Astrocyte of the cerebellum (primary cell): Measurements from ENCODE around the gene ATP1B1.

Experiments used
- DNase-seq: peaks from one replicate; pipeline ENCODE4 v3.0.0-alpha.2; 2011; ENCODE audit warnings: low read depth
- H3K4me3 ChIP-seq: 2 replicates; pipeline ENCODE4 v1.5.1; 2011; ENCODE audit warnings: mild to moderate bottlenecking, low read depth, low read length, moderate library complexity
- CTCF ChIP-seq: IDR thresholded peaks from 2 replicates; pipeline ENCODE4 v1.5.1; 2012; ENCODE audit warnings: low read length, low read depth, moderate library complexity, mild to moderate bottlenecking; ENCODE audit errors: missing control alignments
- in situ Hi-C: cut with HindIII; loops from 2 replicates; pipeline ENCODE4 v1.10.0; 2017; ENCODE audit warnings: low sequenced_read_pairs

The ATP1B1 gene

GRCh38 chr1:169103002-169103401 is 3.5 kb upstream of the ATP1B1 start:
- DNase-seq: no peak
- no peak for TF ChIP-seq CTCF
- no peak overlapping the region for H3K4me3 ChIP-seq
- in situ Hi-C loops: loop anchor here (25.0 kb wide), 1 partner anchor 466 kb away; no protein-coding TSS in a partner anchor

DNA sequence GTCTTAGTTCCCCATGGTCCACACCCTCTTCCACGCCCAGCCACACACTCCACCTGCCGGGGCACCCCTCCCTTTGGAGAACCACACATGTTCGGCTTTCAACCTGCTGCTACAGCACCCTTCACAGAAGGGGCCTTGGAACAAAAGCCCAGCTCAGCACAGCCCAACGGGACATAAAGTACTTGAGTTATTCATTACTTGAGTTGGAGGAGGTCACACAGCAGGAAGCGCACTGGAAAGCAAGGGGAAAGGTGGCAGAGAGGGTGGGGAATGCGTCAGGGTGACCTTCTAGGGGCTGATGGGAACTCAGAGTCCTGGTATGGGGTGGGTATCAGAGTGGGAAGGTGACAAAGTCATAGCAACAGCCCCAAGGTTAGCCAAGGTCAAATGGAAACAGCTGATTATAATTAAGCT is 3.0 kb upstream of the ATP1B1 start:
- in situ Hi-C loops: loop anchor here (25.0 kb wide), 1 partner anchor 466 kb away; no protein-coding TSS in a partner anchor
- no peak overlapping the region for H3K4me3 ChIP-seq
- no peak for TF ChIP-seq CTCF
- DNase-seq: no peak

- DNase-seq: no peak
These were observed 1.4 kb upstream of the ATP1B1 start for GRCh38 chr1:169105087-169105433.

GRCh38 chr1:169105434-169106094 is 926 bp upstream of the ATP1B1 start:
- in situ Hi-C loops: loop anchor here (25.0 kb wide), 1 partner anchor 468 kb away; no protein-coding TSS in a partner anchor
- peak overlapping the region; percentile 87 for H3K4me3 ChIP-seq
- TF ChIP-seq CTCF: no peak
- DNase-seq: no peak

More at GRCh38 chr1:169105087-169105433, 1.4 kb upstream of the ATP1B1 start:
- no peak overlapping the region for H3K4me3 ChIP-seq
- in situ Hi-C loops: loop anchor here (25.0 kb wide), 1 partner anchor 468 kb away; no protein-coding TSS in a partner anchor
- TF ChIP-seq CTCF: no peak

DNA sequence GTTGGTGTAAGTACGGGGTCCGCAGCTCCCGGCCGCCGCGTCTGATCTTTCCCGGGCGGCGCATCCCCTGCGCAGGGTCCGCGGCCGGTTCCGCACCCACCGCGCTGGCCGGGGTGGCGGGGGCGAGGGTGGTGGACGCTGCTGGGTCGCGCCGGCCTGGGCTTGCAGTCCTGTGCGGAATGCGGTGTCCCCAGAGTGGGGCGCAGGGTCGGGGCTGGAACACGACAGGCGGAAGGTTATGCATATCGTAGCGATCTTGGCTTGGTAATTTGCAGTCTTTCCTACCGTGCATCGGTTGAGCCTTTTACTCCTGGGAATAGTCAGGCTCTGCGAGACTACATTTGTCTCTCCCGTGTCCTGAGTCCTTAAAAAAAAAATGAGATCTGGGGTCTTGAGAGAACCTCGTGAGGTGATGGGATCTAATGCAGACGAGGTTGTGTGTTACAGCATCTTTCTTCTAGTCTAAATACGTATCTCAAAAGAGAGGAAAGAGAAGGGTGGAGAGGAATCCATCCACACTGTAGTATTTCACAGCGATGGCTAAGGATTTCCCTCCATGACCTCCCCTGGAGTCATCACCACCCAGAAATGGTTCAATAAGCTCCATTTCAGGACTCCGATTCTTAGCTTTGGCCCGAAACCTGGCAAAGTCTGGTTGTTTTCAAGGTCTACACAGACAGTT is 572 bp downstream of the ATP1B1 start:
- TF ChIP-seq CTCF: no peak

GRCh38 chr1:169107603-169108208 is 1.2 kb downstream of the ATP1B1 start:
- peak overlapping the region; percentile 87 for H3K4me3 ChIP-seq
- TF ChIP-seq CTCF: no peak
- in situ Hi-C loops: loop anchor here (25.0 kb wide), 1 partner anchor 470 kb away; no protein-coding TSS in a partner anchor
- no peak for DNase-seq

More for the DNA sequence above, 572 bp downstream of the ATP1B1 start:
- no peak for DNase-seq
- peak overlapping the region; percentile 87 for H3K4me3 ChIP-seq
- in situ Hi-C loops: loop anchor here (25.0 kb wide), 1 partner anchor 470 kb away; no protein-coding TSS in a partner anchor
